HCT116 (cell line): ENCODE data around the gene IFNLR1. TPM values are rescaled to one million over a fixed set of nuclear protein-coding genes. Genes with fewer than 3 reads are reported as not detected.

ENCODE experiments used
- ATAC-seq: fragments of 200-7000 bp; cut with Tn5 transposase; 2 replicates; pipeline ENCODE4 v1.9.1; 2020; ENCODE audit warnings: mild to moderate bottlenecking, moderate library complexity
- BruUV-seq: library from RNA; stranded (reverse); fragments of 400-500 nt; replicated peaks from 2 replicates; lab custom pipeline; 2021; lab: Mats Ljungman, UMichigan
- CTCF ChIA-PET: fragments of 300-600 bp; sonication (Branson Sonifier 250); formaldehyde crosslinking; loops from one replicate; lab custom pipeline; 2021; ENCODE audit warnings: antibody characterized with exemption; lab: Charles Lee
- POLR2A ChIA-PET: fragments of 300-600, 350-600 bp; sonication (Branson Sonifier 250); formaldehyde crosslinking; loops from one replicate; lab custom pipeline; 2021; ENCODE audit warnings: antibody characterized with exemption; lab: Charles Lee
- RAD21 ChIA-PET, 2 experiments: fragments of 300-600 bp; sonication (Branson Sonifier 250); formaldehyde crosslinking; loops; one replicate each; lab custom pipeline; 2023; ENCODE audit warnings: low total read pairs in 2 of 2; ENCODE audit not compliant: uncharacterized antibody in 2 of 2, unreplicated experiment in 2 of 2, low non-redundant PET in 1 of 2; lab: Charles Lee
- DNase-seq: peaks from one replicate; pipeline ENCODE4 v3.0.0-alpha.2; 2010; ENCODE audit warnings: low read depth, low spot score
- H2AFZ ChIP-seq: fragments of 200-600 bp; shearing (Covaris generic), sonication (generic); 2 replicates; pipeline ENCODE4 v1.6.1; 2017; ENCODE audit warnings: low read depth, mixed run types, mixed read lengths, antibody characterized with exemption, low read length; ENCODE audit not compliant: poor library complexity, severe bottlenecking
- H3K27ac ChIP-seq: 2 replicates; pipeline ENCODE4 v1.5.1; 2012; ENCODE audit warnings: low read depth, low read length
- H3K27me3 ChIP-seq: fragments of 200-600 bp; sonication (generic); 2 replicates; pipeline ENCODE4 v1.6.1; 2016; ENCODE audit warnings: mixed run types, low read length, mixed read lengths; ENCODE audit not compliant: insufficient read depth
- H3K36me3 ChIP-seq, 2 experiments: fragments of 200-500 bp in 1 of 2; fragments of 200-600 bp in 1 of 2; sonication (Bioruptor generic) in 1 of 2; sonication (generic) in 1 of 2; 2 replicates each; pipeline versions ENCODE4 v1.5.1 to v1.6.1; 2014 to 2016; ENCODE audit warnings: low read length in 2 of 2, inconsistent platforms in 1 of 2, mixed read lengths in 1 of 2, mixed run types in 1 of 2; ENCODE audit not compliant: insufficient read depth in 2 of 2, control insufficient read depth in 1 of 2
- H3K4me1 ChIP-seq, 2 experiments: fragments of 200-600 bp in 1 of 2; sonication (generic) in 1 of 2; 2 replicates each; pipeline versions ENCODE4 v1.5.1 to v1.6.1; 2012 to 2017; ENCODE audit warnings: low read length in 2 of 2, inconsistent platforms in 1 of 2, mild to moderate bottlenecking in 1 of 2, mixed read lengths in 1 of 2, mixed run types in 1 of 2, moderate library complexity in 1 of 2; ENCODE audit not compliant: insufficient read depth in 2 of 2, control insufficient read depth in 1 of 2
- H3K4me2 ChIP-seq: fragments of 200-600 bp; sonication (generic); 2 replicates; pipeline ENCODE4 v1.6.1; 2017; ENCODE audit warnings: mixed run types, low read length, mixed read lengths
- H3K4me3 ChIP-seq, 2 experiments: fragments of 200-600 bp in 1 of 2; sonication (generic) in 1 of 2; replicated peaks in 1 of 2; 2 replicates each; pipeline ENCODE4 v1.5.1; 2011 to 2016; ENCODE audit warnings: low read length in 2 of 2, control low read depth in 1 of 2, low read depth in 1 of 2, mild to moderate bottlenecking in 1 of 2, mixed read lengths in 1 of 2, mixed run types in 1 of 2
- H3K79me2 ChIP-seq: fragments of 200-600 bp; sonication (generic); 2 replicates; pipeline ENCODE4 v1.6.1; 2017; ENCODE audit warnings: mild to moderate bottlenecking, mixed run types, low read length, moderate library complexity, mixed read lengths; ENCODE audit not compliant: insufficient read depth
- H3K9ac ChIP-seq: fragments of 200-600 bp; sonication (generic); 2 replicates; pipeline ENCODE4 v1.6.1; 2016; ENCODE audit warnings: low read length, mixed read lengths
- H3K9me2 ChIP-seq: fragments of 200-600 bp; sonication (generic), shearing (Covaris generic); 2 replicates; pipeline ENCODE4 v1.6.1; 2017; ENCODE audit warnings: mixed run types, mild to moderate bottlenecking, moderate library complexity; ENCODE audit not compliant: insufficient read depth
- H3K9me3 ChIP-seq, 2 experiments: fragments of 200-500 bp in 1 of 2; fragments of 200-600 bp in 1 of 2; sonication (Bioruptor generic) in 1 of 2; sonication (generic) in 1 of 2; 2 replicates each; pipeline ENCODE4 v1.6.1; 2014 to 2017; ENCODE audit warnings: low read length in 2 of 2, mixed read lengths in 2 of 2, inconsistent platforms in 1 of 2, low read depth in 1 of 2, mild to moderate bottlenecking in 1 of 2, mixed run types in 1 of 2, moderate library complexity in 1 of 2; ENCODE audit not compliant: control insufficient read depth in 1 of 2, insufficient read depth in 1 of 2
- H4K20me1 ChIP-seq: fragments of 200-600 bp; sonication (generic), shearing (Covaris generic); 2 replicates; pipeline ENCODE4 v1.6.1; 2017; ENCODE audit warnings: mixed run types, mild to moderate bottlenecking, moderate library complexity; ENCODE audit not compliant: insufficient read depth
- CBX3 ChIP-seq: IDR thresholded peaks from 2 replicates; pipeline ENCODE4 v1.6.1; 2012; ENCODE audit warnings: low read depth
- CEBPB ChIP-seq: IDR thresholded peaks from 2 replicates; pipeline ENCODE4 v1.6.1; 2012; ENCODE audit warnings: low read depth
- ELF1 ChIP-seq: IDR thresholded peaks from 2 replicates; pipeline ENCODE4 v1.6.1; 2012; ENCODE audit warnings: low read depth, borderline replicate concordance
- EZH2phosphoT487 ChIP-seq: fragments of 200-600 bp; IDR thresholded peaks from 2 replicates; pipeline ENCODE4 v1.6.1; 2018; ENCODE audit warnings: antibody characterized with exemption, borderline replicate concordance
- JUND ChIP-seq: IDR thresholded peaks from 2 replicates; pipeline ENCODE4 v1.6.1; 2012
- POLR2A ChIP-seq: IDR thresholded peaks from 2 replicates; pipeline ENCODE4 v1.7.0; 2011; ENCODE audit warnings: borderline replicate concordance; ENCODE audit not compliant: insufficient read depth, insufficient read length; ENCODE audit errors: extremely low read depth
- POLR2AphosphoS5 ChIP-seq: IDR thresholded peaks from 2 replicates; pipeline ENCODE4 v1.6.1; 2011; ENCODE audit warnings: mild to moderate bottlenecking, low read depth, low read length, moderate library complexity
- RAD21 ChIP-seq: IDR thresholded peaks from 2 replicates; pipeline ENCODE4 v1.6.1; 2012; ENCODE audit warnings: low read depth, mild to moderate bottlenecking
- SIN3A ChIP-seq: IDR thresholded peaks from 2 replicates; pipeline ENCODE4 v1.6.1; 2012; ENCODE audit warnings: low read depth
- SP1 ChIP-seq: IDR thresholded peaks from 2 replicates; pipeline ENCODE4 v1.6.1; 2012; ENCODE audit warnings: low read depth
- SRF ChIP-seq: IDR thresholded peaks from 2 replicates; pipeline ENCODE4 v1.6.1; 2012; ENCODE audit warnings: low read depth
- YY1 ChIP-seq: IDR thresholded peaks from 2 replicates; pipeline ENCODE4 v1.6.1; 2011; ENCODE audit warnings: low read length, low read depth, moderate library complexity, mild to moderate bottlenecking; ENCODE audit not compliant: insufficient replicate concordance; ENCODE audit errors: extremely low read depth
- ZFX ChIP-seq: fragments of 450-650 bp; IDR thresholded peaks from 2 replicates; pipeline ENCODE4 v1.6.1; 2017
- ZNF274 ChIP-seq: fragments of 200-500 bp; sonication (Bioruptor generic); IDR thresholded peaks from 2 replicates; pipeline ENCODE4 v1.6.1; 2014; ENCODE audit warnings: mild to moderate bottlenecking, low read depth, low read length, inconsistent platforms
- intact Hi-C: fragments of 100-400 bp; cut with micrococcal nuclease; formaldehyde crosslinking; loops from 2 replicates; pipeline ENCODE4 v1.10.0; 2022
- total RNA-seq: library from RNA; stranded (reverse); gene quantifications from one replicate; pipeline ENCODE4 v1.2.1, GENCODE V29; 2021; ENCODE audit not compliant: unreplicated experiment
- TF ChIP-seq, protein P1 (sequence below): IDR thresholded peaks from 2 replicates; pipeline ENCODE4 v1.6.1; 2012
- TF ChIP-seq, protein P2 (sequence below): IDR thresholded peaks from 2 replicates; pipeline ENCODE4 v1.6.1; 2012
- TF ChIP-seq, protein P3 (sequence below), 3 experiments: fragments of 200-600 bp in 1 of 3; sonication (generic) in 1 of 3; IDR thresholded peaks in 2 of 3; conservative IDR thresholded peaks in 1 of 3; 2 replicates each; pipeline ENCODE4 v1.5.1; 2012 to 2017; ENCODE audit warnings: low read depth in 2 of 3, low read length in 2 of 3, antibody characterized with exemption in 1 of 3, borderline replicate concordance in 1 of 3, control low read depth in 1 of 3, mild to moderate bottlenecking in 1 of 3, mixed read lengths in 1 of 3, mixed run types in 1 of 3, moderate library complexity in 1 of 3; ENCODE audit not compliant: insufficient read depth in 1 of 3
- TF ChIP-seq, protein P4 (sequence below): IDR thresholded peaks from 2 replicates; pipeline ENCODE4 v1.6.1; 2012; ENCODE audit warnings: low read depth
- TF ChIP-seq, protein P5 (sequence below): IDR thresholded peaks from 2 replicates; pipeline ENCODE4 v1.6.1; 2011; ENCODE audit warnings: mild to moderate bottlenecking, low read length, moderate library complexity; ENCODE audit not compliant: insufficient replicate concordance; ENCODE audit errors: extremely low read depth

The IFNLR1 gene
- total RNA-seq, 1 experiment from 2014 or later, result 7.6 TPM

DNA sequence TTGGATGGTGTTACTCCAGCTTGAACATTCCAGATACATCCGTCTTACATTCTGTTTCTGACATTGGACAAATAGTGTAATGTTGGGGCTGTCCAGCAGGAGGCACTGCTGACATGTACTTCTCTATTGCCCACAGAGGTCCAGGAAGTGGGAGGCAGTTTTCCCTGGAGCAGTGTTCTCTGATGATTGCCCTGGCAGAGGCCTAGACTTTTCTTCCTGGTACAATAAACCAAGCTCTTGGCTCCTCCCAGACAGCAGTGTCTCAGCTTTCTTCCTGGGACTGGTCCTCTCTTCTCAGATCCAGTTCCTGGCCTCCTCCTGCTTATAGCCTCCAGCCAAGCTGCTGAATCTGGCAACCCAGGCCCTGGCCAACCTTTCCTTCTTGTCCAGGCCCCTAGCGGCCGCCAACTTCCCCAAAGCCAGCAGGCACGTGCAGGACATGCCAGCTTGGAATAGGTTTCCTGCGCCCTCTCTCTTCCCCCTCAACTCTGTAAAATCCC, 14.9 kb upstream of the IFNLR1 start:
- Histone ChIP-seq H3K36me3 (no peaks in the 10 kb centered on the region), H3K9me3 (no peaks in the 10 kb centered on the region), H3K27me3 (no peaks in the 10 kb centered on the region), H3K27ac (peak overlapping the region; percentile 31; the same call in 1 of the 2 replicates), H3K9me2 (no peaks in the 10 kb centered on the region), H2AFZ (peak overlapping the region; percentile 60), H3K9ac (no peak overlapping the region), H3K79me2 (no peaks in the 10 kb centered on the region), H3K4me1 (peaks cover 15 to 36% of the 10 kb centered on the region in 2 experiments), H3K4me3 (no peak overlapping the region), H3K4me2 (peak overlapping the region; percentile 43), H4K20me1 (no peaks in the 10 kb centered on the region)
- ChIA-PET RAD21 (interaction anchor here (0.8 to 2.4 kb wide), 10 partner anchors 52 to 213 kb away, joined by 3 to 37 read pairs (median 3); partner anchors contain the start of gene NIPAL3 (in 1 of the 2)), POLR2A (interaction anchor here (0.8 to 1.3 kb wide), 4 partner anchors 82 to 190 kb away, joined by 3 to 12 read pairs (median 3); no protein-coding TSS in a partner anchor), CTCF (interaction anchor here (0.7 to 7.4 kb wide), 33 partner anchors 8 to 629 kb away, joined by 3 to 457 read pairs (median 5); partner anchors contain the start of genes IFNLR1, NIPAL3 and STPG1)
- DNase-seq (peak; percentile 86), ATAC-seq (peak; percentile 73)
- BruUV-seq, result no TSS peak
- intact Hi-C loops, result loop anchor here (1.0 to 5.0 kb wide), 4 partner anchors 106 to 635 kb away; no protein-coding TSS in a partner anchor
- TF ChIP-seq, protein P1, sequence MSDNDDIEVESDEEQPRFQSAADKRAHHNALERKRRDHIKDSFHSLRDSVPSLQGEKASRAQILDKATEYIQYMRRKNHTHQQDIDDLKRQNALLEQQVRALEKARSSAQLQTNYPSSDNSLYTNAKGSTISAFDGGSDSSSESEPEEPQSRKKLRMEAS, result peak; percentile 77
- TF ChIP-seq YY1, result no peak
- no peak for TF ChIP-seq SIN3A
- peak; percentile 73; the same call in 1 of the 2 replicates for TF ChIP-seq CBX3
- no peak for TF ChIP-seq SP1
- TF ChIP-seq CEBPB, result no peak
- TF ChIP-seq JUND, result no peak
- TF ChIP-seq ZFX, result peak; percentile 43; the same call in 1 of the 2 replicates
- no peak for TF ChIP-seq EZH2phosphoT487
- TF ChIP-seq, protein P2, sequence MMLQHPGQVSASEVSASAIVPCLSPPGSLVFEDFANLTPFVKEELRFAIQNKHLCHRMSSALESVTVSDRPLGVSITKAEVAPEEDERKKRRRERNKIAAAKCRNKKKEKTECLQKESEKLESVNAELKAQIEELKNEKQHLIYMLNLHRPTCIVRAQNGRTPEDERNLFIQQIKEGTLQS, result no peak
- no peak; the same call in 1 of the 2 replicates for TF ChIP-seq ELF1
- TF ChIP-seq RAD21, result peak; percentile 99
- TF ChIP-seq, protein P3, sequence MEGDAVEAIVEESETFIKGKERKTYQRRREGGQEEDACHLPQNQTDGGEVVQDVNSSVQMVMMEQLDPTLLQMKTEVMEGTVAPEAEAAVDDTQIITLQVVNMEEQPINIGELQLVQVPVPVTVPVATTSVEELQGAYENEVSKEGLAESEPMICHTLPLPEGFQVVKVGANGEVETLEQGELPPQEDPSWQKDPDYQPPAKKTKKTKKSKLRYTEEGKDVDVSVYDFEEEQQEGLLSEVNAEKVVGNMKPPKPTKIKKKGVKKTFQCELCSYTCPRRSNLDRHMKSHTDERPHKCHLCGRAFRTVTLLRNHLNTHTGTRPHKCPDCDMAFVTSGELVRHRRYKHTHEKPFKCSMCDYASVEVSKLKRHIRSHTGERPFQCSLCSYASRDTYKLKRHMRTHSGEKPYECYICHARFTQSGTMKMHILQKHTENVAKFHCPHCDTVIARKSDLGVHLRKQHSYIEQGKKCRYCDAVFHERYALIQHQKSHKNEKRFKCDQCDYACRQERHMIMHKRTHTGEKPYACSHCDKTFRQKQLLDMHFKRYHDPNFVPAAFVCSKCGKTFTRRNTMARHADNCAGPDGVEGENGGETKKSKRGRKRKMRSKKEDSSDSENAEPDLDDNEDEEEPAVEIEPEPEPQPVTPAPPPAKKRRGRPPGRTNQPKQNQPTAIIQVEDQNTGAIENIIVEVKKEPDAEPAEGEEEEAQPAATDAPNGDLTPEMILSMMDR (IDR thresholded peaks at IDR 0.05 in 2 of 3, conservative IDR thresholded peaks at IDR 0.05 in 1 of 3; ENCODE audit: borderline replicate concordance in 1 of 3, insufficient read depth in 1 of 3, low read depth in 2 of 3, low read length in 2 of 3), result peak; percentile 69 to 97 (median 88)
- TF ChIP-seq POLR2A, result no peak
- no peak for TF ChIP-seq SRF
- TF ChIP-seq, protein P4, sequence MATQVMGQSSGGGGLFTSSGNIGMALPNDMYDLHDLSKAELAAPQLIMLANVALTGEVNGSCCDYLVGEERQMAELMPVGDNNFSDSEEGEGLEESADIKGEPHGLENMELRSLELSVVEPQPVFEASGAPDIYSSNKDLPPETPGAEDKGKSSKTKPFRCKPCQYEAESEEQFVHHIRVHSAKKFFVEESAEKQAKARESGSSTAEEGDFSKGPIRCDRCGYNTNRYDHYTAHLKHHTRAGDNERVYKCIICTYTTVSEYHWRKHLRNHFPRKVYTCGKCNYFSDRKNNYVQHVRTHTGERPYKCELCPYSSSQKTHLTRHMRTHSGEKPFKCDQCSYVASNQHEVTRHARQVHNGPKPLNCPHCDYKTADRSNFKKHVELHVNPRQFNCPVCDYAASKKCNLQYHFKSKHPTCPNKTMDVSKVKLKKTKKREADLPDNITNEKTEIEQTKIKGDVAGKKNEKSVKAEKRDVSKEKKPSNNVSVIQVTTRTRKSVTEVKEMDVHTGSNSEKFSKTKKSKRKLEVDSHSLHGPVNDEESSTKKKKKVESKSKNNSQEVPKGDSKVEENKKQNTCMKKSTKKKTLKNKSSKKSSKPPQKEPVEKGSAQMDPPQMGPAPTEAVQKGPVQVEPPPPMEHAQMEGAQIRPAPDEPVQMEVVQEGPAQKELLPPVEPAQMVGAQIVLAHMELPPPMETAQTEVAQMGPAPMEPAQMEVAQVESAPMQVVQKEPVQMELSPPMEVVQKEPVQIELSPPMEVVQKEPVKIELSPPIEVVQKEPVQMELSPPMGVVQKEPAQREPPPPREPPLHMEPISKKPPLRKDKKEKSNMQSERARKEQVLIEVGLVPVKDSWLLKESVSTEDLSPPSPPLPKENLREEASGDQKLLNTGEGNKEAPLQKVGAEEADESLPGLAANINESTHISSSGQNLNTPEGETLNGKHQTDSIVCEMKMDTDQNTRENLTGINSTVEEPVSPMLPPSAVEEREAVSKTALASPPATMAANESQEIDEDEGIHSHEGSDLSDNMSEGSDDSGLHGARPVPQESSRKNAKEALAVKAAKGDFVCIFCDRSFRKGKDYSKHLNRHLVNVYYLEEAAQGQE, result no peak
- TF ChIP-seq, protein P5, sequence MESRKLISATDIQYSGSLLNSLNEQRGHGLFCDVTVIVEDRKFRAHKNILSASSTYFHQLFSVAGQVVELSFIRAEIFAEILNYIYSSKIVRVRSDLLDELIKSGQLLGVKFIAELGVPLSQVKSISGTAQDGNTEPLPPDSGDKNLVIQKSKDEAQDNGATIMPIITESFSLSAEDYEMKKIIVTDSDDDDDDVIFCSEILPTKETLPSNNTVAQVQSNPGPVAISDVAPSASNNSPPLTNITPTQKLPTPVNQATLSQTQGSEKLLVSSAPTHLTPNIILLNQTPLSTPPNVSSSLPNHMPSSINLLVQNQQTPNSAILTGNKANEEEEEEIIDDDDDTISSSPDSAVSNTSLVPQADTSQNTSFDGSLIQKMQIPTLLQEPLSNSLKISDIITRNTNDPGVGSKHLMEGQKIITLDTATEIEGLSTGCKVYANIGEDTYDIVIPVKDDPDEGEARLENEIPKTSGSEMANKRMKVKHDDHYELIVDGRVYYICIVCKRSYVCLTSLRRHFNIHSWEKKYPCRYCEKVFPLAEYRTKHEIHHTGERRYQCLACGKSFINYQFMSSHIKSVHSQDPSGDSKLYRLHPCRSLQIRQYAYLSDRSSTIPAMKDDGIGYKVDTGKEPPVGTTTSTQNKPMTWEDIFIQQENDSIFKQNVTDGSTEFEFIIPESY, result no peak
- TF ChIP-seq ZNF274, result no peak
- TF ChIP-seq POLR2AphosphoS5, result 0 out of 2 replicates have a peak, but pooled peaks have one; percentile 14
